ENCODE measurements around the gene LRRC8B.
"Not testable (repeated sequence)": the region's sequence is repeated elsewhere in the genome, so short reads cannot be mapped to it uniquely, and the experiment has no call there.

The LRRC8B gene

DNA sequence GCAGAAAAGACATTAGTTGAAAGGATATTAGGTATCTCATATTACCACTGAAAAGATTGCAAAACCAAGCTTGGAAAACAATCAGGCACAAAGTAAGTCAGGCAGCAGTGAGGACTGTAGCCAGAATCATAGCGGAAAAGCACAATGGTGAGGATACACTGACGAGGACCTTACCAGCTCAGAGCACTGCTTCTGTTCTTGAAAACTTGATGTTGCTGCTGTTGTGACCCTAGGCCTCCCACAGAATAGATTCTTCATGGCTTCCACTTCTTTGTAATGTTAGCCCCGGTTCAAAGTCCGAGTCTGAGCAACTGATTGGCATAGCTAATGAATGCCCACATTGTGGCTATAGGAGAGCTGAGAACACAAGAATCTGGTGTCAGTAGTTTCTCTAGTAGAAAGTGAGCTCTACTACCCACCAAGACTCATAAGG, 63.1 kb downstream of the LRRC8B start:
- no peak for DNase-seq

DNA sequence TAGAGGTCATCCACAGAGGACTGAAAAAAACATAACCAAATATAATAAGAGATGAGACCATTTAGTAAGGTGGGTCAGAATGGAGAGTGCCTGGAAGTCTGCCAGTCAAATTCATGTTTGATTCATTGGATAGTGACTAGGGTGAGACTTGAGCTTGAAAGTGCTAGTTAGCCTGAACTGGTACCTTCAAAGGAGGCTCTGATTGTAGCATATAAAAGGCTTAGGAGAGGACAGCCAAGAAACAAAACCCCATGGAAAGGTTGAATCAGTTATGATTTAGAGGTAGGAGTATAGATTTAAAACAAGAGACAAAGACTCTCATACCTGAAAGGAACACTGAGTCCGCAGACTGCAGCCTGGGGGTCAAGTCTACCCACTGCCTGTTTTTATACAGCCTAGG, 63.9 kb downstream of the LRRC8B start:
- DNase-seq, result no peak

- DNase-seq, result no peak
Measured at GRCh38 chr1:89589515-89589914, 64.9 kb downstream of the LRRC8B start.

GRCh38 chr1:89590341-89591080, 65.9 kb downstream of the LRRC8B start:
- no peak for DNase-seq

- not testable (repeated sequence) for DNase-seq
Measured at GRCh38 chr1:89592861-89593302, 68.3 kb downstream of the LRRC8B start.

DNA sequence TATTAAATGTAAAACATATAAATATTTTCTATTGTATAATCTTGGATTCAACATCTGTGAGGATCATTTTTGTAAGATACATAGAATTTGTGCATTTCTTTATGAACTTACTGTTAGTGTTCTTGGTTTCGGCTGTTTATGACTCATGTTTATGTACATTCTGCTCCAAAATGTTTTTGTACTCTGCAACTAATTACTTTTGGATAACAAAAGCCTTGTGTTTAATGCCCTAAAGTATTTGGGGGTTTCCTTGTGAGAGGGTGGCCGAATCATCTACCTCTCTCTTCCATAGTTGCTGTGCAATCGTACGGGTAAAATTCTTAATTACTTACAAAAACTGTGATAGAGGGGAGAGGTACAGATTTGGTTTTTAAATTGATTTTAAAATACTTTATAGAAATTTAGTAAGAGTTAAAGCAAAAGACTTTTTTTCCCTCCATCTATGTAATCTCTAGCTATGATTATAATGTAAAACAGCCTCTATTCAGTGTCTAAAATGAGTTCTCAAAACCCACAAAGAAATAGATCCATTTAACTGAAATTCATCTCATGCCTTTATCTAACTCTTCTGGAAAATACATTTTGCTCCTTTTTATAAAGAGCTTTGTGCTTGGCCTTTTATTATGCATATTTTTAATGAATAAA, 69.6 kb downstream of the LRRC8B start:
- DNase-seq, result no peak

- DNase-seq, result no peak
Measured at GRCh38 chr1:89596698-89597097, 72.1 kb downstream of the LRRC8B start.

DNA sequence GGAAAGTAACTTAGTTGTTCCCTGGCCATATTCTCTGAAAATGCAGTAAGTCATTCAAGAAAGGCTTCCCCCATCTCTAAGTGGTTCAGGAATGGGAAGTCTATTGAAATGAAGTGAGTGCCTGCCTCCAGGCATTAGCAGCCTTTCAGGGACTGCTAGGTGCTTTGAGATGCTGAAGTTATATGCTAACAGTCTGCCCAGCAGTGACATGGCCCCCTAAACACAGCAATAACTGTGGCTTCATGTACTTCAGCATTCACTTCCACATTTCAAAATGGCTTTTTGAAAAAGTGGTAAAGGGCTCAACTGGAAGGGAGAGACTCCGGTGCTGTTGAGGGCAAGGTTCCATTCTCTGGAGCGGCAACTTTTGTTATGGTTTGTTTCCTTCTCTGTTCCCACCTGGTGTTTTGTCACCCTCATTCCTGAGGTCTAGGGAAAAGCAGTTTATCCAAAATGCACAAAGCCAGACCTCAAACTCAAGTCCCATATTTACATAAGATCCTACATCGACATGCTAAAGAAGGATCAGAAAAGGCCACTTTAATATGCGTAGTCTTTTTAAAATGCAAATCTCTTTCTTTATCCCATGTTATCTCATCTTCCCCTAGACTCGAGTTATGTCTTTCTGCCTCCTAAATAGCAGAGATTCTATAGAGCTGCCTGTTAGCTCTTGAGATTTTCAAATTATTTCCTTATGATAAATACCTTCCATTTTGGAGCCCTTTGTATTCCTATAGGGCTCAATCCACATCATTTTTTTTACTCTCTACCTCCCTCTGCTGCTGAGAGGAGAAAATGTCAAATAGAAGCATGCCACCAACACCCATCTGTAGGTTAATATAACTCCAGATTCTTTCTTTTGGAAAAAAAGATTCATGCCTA, 74.1 kb downstream of the LRRC8B start:
- DNase-seq, result no peak

DNA sequence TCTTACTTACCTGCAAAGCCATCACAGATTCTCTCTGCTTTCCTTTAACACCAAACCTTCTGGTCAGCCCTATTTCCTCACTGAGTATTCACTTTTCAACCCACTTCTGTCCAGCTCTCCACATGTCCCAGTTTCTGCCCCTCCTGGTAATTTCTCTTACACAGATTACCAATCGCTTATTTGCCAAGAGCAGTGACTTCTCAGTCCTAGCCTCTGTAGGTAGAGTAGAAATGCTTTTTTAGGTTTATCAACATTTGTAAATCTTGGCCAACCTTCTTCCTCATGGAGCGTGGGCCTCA, 74.7 kb downstream of the LRRC8B start:
- DNase-seq, result no peak

GRCh38 chr1:89600451-89601224, 76.0 kb downstream of the LRRC8B start:
- no peak for DNase-seq

DNA sequence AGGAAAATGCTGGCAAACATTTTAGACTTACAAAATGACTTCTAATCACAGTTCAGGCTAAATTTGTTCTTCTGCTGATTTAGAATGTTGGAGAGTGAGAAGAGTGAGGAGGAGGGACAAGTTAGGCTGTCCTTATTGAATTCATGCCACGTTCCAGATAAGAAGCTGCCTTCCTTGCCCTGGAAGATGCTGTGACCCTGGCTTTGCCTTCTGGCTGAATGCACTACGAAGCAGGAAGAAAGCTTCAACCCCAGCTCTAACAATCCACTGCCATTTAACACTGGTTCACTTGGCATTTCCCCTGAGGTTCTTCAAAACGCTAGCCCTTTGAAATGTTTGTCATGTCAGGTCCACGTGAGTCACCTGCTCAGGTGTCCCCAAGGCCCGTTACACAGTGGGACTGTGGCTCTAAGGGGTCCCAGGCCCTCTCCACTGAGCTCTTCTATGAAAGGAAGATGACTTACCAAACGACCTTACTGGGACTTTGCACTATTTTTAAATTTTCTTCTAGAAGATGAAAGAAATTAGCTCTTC, 78.3 kb downstream of the LRRC8B start:
- no peak for DNase-seq

DNA sequence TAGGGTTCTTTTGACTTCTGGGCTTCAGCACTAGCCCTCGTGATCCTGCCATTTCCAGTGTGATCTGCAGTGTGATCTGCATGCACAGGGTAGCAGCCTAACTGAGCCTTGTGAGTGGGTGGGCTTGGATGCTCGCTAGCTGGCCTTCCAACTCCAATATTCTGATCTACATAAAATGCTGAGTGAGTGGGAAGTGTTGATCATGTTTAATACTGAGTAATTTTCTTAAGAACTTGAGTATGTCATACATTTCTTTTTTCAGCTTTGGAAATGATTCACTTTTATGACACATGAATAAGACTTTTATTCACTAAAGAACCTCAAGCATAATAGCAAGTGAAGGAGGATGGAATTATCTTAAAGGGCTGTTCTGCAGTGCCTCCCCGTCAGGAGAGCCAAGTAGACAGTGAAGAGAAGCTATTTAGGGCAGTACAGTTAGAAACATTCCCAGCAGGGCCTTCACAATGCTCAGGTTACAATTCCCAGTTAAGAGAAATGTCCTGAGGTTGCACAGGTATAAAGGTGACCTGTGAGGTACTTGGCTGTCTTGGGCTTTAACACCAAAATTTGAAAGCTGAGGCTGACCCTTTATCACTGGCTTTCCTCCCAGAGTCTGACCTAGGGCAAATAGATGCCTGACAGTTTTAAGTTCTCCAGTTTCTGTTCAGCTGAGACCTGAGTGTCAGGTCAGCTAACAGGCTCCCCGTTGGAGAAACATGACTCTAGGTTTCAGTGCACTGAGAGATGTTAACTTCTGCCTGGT, 79.2 kb downstream of the LRRC8B start:
- peak; percentile 46 to 49 for DNase-seq

DNA sequence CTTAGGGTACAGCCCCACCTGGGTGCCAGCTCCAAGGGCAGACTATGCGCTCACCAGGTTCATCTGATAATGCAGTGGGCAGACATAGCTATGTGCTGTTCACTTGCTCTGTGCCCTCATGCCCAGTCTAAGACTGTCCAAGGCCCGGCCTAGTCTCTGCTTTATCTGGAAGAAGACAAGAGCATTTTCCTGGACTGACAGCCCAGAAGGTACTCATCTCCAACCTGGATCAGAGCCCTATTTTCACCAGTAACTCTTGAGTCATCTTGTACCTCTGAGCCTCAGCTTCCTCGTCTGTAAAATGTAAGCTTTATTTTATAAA, 79.7 kb downstream of the LRRC8B start:
- peak in 1 of 2 donors; percentile 27 for DNase-seq

DNA sequence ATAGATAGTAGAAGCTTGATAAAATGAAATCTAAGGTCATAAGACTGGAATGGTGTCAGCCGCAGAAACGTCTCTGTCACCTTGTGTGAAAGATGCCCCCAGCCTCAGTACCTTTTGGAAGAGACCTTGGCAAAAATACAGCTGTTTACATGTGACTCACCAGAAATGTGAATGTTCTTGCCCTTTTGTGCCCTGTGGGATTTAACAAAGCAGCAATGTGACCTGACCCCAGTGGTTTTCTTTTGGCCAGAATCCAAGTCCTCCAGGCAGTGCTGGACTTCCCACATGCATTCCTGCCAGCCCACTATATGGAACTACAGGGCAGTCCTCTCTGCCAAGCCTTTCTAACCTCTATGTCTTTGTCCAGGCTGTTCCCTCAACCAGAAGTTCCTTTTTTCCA, 81.1 kb downstream of the LRRC8B start:
- DNase-seq, result no peak

GRCh38 chr1:89606227-89606980, 81.8 kb downstream of the LRRC8B start:
- DNase-seq, result no peak

GRCh38 chr1:89607156-89607555, 82.5 kb downstream of the LRRC8B start:
- no peak for DNase-seq

DNA sequence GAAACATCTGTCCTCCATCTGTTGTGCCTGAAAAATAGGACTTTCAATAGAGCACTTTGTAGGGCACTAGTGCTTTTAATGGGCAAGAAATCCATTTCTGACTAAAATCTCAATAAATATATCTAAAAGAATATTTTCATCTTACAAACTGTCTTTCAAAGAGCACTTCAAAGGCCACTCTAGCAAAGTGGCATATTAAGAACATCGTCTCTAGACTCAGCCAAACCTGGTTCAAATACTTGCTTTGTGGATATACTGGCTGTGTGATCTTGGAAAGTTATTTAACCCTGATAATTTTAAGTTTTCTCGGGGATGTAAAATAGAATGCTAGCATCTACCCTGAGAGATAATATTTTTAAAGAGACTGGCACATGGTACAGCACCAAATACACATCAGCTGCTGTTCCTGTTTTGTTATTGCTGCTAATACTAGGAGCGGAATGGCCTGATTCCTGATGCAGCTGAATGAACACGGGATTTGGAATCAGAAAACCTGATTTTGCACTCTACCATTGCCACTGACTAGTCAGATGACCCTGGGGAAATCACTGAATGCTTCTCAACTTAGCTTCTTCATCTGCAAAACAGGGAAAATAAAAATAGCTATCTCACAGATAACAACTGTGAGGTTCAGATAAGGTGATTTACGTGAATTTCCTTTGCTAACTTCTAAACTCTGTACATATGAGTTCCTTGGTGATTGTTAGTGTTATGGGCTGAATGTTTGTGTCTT, 83.1 kb downstream of the LRRC8B start:
- DNase-seq, result no peak

DNA sequence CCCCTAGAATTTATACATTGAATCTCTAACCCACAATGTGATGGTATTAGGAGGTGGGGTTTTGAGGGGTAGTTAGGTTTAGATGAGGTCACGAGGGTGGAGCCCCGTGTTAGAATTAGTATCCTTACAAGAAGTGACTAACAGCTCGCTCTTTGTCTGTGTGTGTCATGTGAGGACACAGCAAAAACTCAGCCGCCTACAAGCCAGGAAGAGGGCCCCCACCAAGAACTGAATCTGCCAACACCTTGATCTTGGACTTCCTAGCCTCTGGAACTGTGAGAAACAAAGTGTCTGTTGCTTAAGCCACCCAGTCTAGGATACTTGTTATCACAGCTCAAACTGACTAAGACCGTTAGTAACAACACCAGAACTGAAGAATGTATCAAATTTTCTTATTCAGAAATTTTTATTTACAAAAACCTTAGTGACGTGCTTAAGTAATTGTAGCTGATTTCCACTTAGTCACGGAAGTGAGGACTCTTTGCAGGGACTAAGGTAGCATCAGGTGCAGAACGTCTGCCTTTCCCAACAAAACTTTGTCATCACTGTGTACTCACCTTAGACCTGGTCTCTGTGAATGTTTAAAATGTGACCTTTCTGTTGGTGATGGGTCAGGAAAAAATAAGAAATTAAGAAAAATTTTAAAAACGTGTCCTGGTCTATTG, 83.8 kb downstream of the LRRC8B start:
- DNase-seq, result peak; percentile 48 to 55

- peak; percentile 49 to 50 for DNase-seq
Measured at GRCh38 chr1:89608984-89609725, 84.5 kb downstream of the LRRC8B start.

All from stimulated activated CD4-positive, alpha-beta T cell treated with anti-CD3 and anti-CD28 coated beads, Interleukin-2, amount 100 ng/mL, for 48 hours (primary cell).